Effector CD8-positive, alpha-beta T cell (primary cell): ENCODE measurements around the gene SLC8A3.

Experiments
- DNase-seq: peaks from one replicate; lab custom pipeline; 2025; lab: John Stamatoyannopoulos, UW

The SLC8A3 gene

DNA sequence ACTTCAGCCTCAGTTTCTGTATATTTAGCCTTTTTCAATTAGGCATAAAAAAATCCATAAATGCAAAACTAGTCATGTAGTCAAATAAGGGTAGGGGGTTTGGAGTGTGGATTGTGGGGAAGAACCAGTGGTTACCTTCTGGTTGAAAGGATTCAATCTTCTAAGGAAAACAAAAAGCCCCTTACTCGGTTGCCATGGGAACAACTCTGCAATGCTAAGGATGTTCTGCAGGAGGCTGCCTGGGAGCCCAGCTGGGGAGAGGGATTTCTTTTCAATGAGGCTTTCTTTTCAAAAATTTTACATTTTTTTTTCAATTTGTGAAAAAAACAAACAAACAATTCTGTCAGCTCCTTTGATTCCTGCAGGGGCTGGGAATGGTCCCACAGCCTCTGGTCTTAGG, 67.2 kb downstream of the SLC8A3 start:
- no peak for DNase-seq

DNA sequence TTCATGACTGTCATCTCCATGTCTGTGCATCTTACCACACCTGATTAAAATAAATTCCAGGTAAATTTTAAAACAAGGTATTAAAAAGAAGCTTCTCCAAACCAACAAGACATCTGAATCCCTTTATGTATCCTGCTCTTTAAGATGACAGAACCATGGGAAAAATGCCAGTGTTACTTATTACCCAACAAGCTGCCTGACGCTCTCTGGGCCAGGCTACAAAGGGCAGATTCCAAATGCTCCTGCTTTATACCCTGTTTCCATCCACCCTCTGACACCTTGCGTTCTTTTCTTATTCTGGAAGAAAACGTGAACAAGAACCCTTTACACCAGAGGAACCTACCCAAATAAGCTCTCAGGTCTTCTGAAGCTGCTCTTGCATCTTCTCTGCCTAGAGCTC, 70.7 kb downstream of the SLC8A3 start:
- no peak for DNase-seq

DNA sequence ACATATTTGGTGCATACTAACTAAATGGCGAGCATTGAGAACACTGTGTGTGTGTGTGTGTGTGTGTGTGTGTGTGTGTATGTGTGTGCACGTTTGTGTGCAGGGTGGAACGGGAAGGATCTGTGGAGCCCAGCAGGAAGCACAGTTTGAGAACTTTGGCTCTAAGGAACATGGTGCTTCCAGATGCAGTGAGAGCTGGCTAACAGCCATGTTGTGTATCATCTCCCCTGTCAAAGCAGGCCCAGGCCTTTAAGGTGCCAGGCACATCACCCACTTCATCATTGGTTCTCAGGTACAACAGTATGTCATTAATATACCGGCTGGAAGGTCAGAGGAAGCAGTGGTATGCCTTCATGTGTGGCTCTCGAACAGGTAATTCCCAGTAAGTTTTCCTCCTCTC, 72.5 kb downstream of the SLC8A3 start:
- DNase-seq = no peak

DNA sequence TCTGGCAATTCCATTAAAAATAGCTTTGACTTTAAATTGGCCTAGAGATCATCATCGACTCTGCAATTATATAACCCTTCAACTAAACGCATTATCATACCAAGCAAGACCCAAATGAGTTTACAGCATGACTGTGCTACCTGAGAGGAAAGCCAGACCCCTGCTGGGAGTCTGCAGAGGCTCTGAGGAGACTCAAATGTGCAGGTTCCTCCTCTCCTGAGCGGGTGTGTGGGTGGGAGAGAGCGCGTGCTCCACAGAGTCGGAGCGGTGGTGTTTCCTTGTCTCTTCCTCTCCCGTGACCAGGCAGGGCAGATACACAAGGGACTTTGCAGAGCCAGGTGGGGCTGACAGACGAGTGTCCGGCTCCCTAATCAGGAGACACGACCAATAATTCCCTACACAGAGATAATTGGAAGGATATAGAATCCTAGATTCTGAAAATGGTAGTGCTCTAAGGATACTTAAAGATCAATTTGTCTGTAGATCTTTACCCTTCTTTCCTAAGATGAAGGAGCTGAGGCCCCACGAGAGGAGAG, 74.1 kb downstream of the SLC8A3 start:
- DNase-seq = no peak

DNA sequence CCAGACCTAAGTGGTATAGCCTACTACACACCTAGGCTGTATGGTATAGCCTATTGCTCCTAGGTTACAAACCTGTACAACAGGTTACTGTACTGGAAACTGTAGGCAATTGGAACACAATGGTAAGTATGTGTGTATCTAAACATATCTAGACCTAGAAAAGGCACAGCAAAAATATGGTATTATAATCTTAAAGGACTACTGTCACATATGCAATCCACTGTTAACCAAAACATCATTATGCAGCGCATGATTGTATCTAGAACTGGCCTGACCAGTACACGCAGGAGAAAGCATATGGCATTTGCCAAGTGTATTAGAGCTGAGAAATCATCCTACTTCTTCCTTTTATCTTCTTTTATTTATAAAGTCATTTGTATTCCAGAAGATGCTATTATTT, 75.5 kb downstream of the SLC8A3 start:
- DNase-seq = no peak

DNA sequence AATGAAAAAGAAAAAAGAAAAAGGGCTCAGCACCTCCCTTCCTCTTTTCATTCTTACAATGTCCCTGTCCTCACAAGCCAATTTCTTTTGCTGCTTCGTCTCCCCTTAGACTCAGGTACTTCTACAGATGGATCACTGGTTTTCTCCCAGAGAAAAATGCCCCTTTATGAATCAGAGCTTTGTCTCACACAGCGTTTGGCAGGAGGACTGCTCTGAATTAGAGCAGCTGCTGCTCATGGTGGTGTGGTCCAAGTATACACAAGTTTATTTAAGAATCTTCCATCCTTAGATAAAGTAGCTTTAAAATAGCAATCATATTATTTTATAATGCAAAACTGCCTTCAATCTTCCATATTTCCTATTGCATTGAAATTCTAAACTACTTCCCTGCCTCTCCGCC, 80.3 kb downstream of the SLC8A3 start:
- DNase-seq = no peak

DNA sequence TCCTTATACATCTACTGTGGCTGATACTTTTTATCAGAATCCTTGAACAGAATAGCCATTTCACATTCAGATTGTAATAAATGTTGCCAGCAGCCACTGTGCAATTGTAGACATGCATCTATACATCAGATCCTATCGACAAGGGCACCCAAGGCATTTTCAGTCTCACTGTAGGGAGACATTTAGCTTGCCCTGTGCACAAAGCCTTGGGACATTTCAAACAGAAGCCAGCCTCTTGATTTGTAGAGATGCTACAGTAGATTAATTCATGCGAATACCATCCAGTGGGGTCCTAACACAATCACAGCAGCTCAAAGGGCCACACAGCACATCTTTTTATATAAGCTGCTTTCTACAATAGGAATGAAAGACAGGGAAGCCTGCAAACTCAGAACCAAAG, 81.4 kb downstream of the SLC8A3 start:
- no peak for DNase-seq

DNA sequence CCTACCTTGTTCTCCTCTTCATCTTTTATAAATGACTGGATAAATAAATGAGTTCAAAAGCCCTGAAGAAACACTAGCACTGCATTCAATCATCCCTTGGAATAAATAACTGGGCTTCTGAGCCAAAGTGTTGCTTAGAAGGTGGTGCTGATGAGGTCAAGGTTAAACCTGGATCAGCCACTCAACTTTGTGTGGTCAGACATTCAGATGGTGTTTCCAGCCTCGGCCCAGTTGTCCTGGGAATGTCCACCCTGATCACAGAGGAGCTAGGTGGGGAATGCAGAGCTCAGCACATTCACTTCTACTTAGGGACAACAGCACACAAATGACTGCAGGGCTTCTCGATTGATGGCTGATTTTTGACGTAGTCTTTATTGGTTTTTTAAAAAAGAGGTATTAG, 88.7 kb downstream of the SLC8A3 start:
- no peak for DNase-seq

DNA sequence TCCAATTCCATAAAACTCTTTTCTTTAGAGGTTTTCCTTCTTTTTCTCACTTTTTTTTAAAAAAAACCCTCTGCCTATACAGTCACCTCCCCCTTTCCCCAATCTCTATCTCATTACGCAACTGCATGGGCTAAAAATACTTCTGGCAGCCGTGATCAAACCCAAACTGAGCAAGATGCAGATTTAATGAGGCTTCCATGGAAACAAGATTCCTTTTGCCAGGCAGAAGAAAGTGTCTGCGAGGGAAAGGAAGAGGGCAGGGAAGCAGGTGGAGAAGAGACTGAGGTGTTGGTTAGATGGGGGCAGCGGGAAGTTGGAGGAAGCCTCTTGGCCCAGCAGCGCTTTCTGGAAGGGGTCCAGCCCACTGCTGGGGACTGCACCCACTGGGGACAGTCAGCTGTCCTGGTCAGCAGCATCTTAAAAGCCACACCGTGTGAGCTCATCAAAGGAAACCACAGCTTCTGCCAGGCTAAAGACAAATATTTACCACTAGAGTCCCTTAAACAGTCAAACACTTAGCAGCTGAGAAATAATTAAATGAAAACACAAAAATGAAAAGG, 90.4 kb downstream of the SLC8A3 start:
- DNase-seq = no peak

DNA sequence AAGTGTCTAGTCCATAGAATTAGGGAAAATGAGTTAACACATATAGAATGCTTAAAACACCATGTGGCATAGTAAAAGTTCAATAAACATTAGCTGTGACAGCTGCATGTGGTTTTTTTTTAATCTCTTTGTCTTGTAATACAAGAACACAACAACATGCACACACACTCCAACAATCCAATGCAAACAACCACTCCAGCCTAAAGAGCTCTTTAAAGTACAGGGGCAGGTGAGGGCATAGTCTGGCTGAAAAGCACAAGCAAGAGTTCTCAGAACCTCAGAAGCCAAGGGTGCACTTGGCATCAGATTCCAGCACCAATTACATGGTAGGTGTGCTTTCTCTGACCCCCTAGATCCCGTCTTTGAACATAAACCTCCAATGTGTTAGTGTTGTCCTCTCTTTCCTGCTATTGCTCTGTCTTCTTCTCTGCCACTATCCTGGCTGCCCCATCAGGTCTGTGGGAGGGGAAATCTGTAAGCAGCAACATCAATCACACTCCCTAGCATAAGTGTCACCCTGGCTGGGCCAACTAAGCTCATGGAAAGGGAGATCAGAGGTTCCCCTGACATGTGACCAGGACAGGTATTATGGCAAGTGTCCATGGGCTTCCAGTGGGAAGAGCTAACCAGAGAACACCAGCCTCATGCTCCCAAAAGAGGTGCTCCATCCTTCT, 91.0 kb downstream of the SLC8A3 start:
- DNase-seq = no peak

DNA sequence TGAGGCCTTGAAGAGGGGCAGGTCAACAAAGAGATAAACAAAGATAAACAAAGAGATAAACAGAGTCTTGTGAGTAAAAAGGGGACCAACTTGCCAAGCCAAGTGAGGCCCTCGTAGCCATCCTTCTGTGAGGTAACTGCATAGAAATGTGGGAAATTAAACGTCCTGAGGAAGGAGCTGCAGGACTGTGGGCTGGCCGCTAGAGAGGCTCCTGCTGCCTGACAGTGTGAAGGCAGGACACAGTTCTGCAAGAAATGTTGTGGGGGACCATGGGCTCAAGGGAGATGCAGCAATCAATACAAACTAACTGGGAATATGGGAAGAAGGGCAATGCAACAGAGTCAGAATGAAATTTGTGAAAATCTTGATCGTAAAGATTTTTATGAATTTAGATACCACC, 91.9 kb downstream of the SLC8A3 start:
- DNase-seq = no peak

DNA sequence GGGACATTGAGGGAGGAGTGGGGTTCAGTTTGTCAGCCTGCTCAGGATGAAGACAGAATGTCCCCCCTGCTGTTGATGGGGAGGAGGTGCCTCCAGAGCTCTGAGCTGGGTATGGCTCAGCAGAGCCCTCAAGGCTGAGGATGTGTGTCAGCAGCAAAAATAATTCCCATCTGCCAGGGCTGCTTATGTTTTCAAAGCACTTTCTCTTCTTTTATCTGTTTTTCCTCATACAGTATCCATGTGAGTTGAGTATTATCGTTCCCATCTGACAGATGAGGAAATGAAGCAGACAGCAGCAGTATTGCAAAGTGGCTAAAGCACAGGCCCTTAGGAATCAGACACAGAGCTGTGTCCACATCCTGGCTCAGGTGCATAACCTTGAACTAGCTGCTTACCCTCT, 94.1 kb downstream of the SLC8A3 start:
- no peak for DNase-seq

DNA sequence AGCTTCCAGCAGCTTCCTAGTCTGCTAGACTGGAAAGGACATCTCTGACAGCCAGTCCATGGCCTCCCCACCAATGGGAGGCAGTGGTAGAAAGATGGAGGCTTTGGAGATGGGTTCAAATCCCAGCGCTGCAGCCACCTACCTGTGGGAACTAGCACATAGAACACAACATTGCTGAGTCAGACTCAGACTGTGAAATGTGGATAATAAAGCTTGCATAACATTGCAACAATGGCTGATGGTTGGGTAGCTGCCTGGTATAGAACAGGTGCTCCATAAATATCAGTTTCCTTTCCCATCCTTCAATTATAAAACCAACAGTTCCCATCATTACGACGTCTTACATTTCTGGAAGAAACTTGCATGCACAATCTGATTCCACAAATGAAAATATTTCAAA, 94.6 kb downstream of the SLC8A3 start:
- no peak for DNase-seq

DNA sequence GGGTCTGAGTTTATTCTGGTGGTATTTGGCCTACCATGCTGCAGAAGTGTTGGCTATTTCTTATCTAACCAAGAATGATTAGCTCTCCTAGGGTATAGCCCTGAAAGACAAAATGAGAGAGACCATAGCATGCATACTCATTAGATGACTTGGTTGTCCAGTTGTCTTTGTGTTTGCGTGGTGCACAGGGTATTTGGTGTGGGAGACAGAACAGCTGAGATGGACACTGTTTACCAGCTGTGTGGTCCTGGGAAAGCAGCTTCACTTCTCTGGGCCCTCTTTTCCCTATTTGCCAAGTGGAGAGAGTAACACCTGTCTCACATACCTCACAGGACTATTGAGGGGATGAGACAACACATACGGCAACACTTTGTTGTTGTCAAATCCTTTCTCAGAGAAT, 95.6 kb downstream of the SLC8A3 start:
- DNase-seq = no peak

DNA sequence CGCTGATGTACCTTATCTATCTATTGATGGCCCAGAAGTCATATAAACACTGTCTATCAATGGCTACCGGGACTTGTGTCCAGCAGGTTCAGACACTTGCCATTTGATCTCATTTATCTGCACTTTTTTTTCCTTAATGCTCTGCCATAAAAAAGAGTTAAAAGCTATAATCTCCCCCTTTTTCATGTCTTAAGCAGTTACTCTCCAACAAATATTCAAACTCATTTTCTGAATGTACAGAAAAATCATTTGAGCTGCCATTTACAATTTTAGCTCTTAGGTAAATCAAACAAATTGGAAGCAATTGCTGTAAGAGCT, 101.4 kb downstream of the SLC8A3 start:
- DNase-seq = no peak

DNA sequence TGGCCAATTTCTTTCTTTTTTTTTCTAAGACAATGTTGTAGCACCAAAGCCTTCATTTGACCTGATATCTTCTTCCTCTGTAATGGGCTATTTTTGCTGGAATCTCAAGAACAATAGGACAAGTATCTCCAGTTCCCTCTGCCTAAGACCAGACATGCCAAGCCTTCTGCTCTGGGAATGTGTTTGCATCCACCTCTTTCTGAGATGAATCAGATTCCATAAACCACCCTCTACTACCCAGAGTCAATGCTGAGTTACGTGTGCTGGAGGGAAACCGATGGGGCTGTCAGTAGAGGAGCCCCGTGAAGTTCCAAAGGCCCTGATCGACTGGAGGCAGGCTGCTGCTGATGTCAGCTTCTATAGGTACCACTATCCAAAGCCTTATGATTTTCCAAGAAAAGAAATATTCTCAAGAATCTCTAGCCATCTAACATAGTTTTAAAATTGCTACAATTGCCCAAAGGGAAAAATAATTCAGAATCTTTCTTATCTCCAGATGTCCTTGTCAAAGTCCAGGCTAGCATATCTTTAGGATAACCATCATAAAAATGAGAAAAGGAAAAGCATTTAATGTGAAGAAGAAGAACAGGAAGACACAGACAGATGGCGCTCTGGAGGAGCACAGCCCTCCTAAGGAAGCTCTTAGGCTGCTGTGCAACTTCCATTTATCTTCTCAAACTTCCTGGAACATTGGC, 101.9 kb downstream of the SLC8A3 start:
- DNase-seq = no peak

DNA sequence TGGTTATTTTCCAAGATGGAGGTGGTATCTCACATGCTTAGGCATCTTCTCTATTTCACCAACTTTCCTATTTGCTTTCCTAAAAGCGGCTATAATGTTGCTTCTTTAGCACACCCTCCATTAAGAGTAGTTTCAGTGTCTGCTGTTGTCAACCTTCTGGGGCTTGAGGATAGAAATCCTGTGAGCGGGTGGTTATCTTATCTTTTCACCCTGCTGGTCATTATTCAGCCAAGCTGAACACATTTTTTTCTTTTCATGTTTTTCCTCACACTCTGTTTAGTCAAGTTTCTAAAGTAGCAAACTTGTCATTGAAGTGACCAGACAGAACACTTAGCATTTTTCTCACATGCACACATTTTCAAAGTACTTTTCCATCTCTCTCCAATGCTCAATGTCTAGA, 104.5 kb downstream of the SLC8A3 start:
- no peak for DNase-seq

DNA sequence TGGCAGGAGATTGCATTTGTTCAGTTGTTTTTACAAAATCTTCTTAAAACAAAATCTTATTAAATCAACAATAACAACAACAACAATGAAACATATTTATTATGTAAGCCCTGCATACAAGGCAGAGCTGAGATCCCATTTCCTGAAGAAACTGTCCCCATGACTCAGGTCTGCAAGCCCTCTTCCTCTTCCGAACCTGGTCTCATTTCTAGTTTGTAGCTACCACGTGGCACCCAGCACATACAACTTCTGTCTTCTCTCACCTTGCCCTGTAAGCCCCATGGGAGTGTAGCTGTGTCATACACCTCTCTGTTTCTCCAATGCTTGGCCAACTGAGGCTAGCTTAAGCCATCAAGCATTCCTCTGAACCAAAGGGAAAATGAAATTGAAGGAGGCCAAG, 106.4 kb downstream of the SLC8A3 start:
- no peak for DNase-seq

DNA sequence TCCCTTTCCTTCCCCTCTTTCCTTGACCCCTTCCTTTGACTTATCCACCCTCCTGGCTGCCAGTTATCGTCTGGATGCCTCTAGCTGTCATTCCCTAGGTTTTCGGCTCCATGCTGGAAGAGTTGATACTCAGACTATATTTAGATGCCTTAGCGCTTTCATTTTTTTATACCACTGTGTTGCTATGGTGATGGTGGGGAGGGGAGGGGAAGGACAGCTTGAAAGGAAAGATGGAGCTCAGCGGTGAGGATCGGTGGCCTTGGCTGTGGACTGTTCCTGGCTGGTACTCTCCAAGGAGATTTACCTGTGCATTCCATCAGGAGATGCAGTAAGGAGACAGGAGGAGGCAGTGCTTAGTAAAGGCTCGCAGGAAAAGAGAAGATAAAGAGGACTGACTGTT, 108.7 kb downstream of the SLC8A3 start:
- no peak for DNase-seq

DNA sequence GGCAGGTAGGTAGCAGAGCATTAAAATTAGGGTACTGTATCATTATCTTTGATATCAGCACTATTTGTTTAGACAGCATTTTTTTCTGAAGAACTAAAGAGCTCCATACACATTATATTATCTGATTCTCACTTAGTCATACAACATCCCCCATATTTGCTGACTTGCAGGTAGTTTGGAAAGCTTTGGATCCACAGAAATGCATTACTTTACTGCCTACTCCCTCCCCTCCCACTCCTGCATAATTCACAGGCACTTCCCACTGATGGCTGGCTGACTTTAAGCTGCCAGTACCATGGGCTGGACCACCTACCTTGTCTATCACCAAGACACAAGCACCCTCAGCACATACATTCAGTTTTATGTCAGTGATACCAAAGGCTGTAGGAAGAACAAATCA, 110.4 kb downstream of the SLC8A3 start:
- DNase-seq = no peak

DNA sequence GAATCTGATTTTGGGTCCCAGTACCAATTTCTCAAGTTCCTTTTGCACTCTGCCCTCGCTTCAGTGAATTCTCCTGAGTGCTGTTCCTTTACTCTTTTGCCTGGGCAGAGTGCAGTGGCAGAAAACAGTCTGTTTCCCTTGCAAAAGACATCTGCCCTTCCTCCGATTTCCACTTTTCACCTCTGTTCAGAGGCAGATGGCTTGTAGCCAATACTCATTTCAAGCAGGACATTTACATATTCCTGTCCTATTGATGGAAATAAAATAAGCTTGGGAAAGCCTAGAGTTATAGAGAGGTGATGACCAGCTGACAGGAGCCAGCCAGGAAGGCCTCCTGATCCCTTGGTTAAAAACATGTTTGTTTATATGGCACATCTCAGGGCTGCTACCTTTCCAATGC, 111.0 kb downstream of the SLC8A3 start:
- DNase-seq = no peak

DNA sequence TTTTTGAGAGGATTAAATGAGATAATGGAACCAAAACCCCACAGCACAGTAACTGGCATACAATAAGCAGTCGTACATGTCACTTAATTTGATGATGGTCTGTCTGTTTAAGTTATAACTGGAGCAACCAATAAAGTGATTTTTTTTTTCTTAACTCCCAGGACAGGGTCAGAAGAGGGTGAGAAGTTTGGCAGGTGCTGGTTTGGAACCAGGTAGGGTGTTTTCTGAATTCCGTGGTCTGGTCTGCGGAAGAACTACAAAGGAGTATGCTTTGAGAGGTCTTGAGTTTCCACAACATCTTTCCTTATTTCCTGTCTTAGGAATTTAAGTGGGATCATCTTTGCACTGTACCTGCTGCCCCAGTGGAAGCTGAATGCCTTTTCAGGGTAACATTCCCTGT, 111.7 kb downstream of the SLC8A3 start:
- DNase-seq = no peak

DNA sequence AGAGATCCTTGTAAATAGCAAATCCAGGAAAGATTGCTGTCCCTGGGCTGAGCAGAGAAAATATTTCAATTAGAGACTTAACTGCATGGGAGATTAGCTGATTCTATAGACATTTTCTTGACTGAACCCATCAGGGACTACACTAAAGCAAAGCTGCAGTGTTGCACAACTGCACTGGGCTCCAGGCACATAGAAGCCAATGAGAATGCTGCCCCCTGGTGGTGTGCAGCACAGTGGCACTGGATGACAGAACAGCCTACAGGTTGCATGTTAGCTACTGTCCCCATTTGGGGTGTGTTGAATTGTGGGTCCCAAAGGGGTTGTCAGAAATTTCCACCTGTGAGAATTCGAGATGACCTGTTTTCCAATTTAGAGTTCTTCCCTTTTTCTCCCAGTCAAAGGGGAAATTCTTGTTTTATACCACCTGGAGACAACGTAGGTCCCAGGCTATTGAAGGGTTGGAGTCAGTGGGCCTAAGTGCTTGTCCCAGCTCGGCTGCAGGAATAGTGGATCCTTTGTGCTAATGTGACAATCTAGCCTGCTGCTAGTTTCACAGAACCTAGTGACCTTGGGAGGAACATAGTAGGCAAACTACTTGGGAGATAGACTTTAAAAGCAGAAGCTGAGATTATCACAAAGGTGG, 114.7 kb downstream of the SLC8A3 start:
- DNase-seq = no peak
